Stimulated activated CD4-positive, alpha-beta T cell treated with anti-CD3 and anti-CD28 coated beads, Interleukin-15, amount 100 ng/mL, for 48 hours (primary cell): ENCODE data around the gene CCDC57.
"Not testable (repeated sequence)": the region's sequence is repeated elsewhere in the genome, so short reads cannot be mapped to it uniquely, and the experiment has no call there.

Experiments
- DNase-seq, 2 donors: peaks; one replicate each; pipeline ENCODE4 v3.0.0-alpha.2; 2020; ENCODE audit warnings: low read depth in 2 of 2

The CCDC57 gene

GRCh38 chr17:82201498-82201910 lies 11.1 kb downstream of the CCDC57 start:
- DNase-seq: no peak

- peak; percentile 47 to 58 for DNase-seq
Observed at GRCh38 chr17:82200743-82201497, 11.7 kb downstream of the CCDC57 start.

GRCh38 chr17:82200135-82200534 lies 12.5 kb downstream of the CCDC57 start:
- DNase-seq: no peak

- DNase-seq: no peak
Observed at GRCh38 chr17:82199496-82199895, 13.1 kb downstream of the CCDC57 start.

GRCh38 chr17:82198092-82198491 lies 14.6 kb downstream of the CCDC57 start:
- DNase-seq: no peak

- no peak for DNase-seq
Observed at GRCh38 chr17:82195675-82196672, 16.7 kb downstream of the CCDC57 start.

- DNase-seq: no peak
Observed at GRCh38 chr17:82194765-82195164, 17.9 kb downstream of the CCDC57 start.

- no peak for DNase-seq
Observed at GRCh38 chr17:82193520-82194220, 19.0 kb downstream of the CCDC57 start.

- not testable (repeated sequence) for DNase-seq
Observed at GRCh38 chr17:82193050-82193449, 19.6 kb downstream of the CCDC57 start.

- DNase-seq: no peak
Observed at GRCh38 chr17:82188001-82188961, 24.4 kb downstream of the CCDC57 start.

GRCh38 chr17:82187500-82187899 lies 25.1 kb downstream of the CCDC57 start:
- DNase-seq: no peak

GRCh38 chr17:82186221-82186620 lies 26.4 kb downstream of the CCDC57 start:
- no peak for DNase-seq

GRCh38 chr17:82184761-82185160 lies 27.9 kb downstream of the CCDC57 start:
- no peak for DNase-seq

GRCh38 chr17:82180776-82181528 lies 31.7 kb downstream of the CCDC57 start:
- DNase-seq: no peak

- no peak for DNase-seq
Observed at GRCh38 chr17:82179946-82180475, 32.6 kb downstream of the CCDC57 start.

GRCh38 chr17:82179412-82179811 lies 33.2 kb downstream of the CCDC57 start:
- DNase-seq: no peak

GRCh38 chr17:82178499-82179261 lies 34.0 kb downstream of the CCDC57 start:
- no peak for DNase-seq

- DNase-seq: no peak
Observed at GRCh38 chr17:82177761-82178498, 34.7 kb downstream of the CCDC57 start.
